Daoy (cell line): Measurements from ENCODE around the gene SLC16A3. TPM values are rescaled to one million over a fixed set of nuclear protein-coding genes. Genes with fewer than 3 reads are reported as not detected.
"Not testable (repeated sequence)": the region's sequence is repeated elsewhere in the genome, so short reads cannot be mapped to it uniquely, and the experiment has no call there.

Source experiments
- DNase-seq: peaks from one replicate; pipeline ENCODE4 v3.0.0-alpha.2; 2015; ENCODE audit warnings: low read depth
- total RNA-seq: library from RNA; depleted of rRNA; stranded (reverse); fragments of >200 nt; shearing (Covaris generic); gene quantifications from 2 replicates; pipeline ENCODE4 v1.2.3, GENCODE V29; 2014

SLC16A3 gene
- total RNA-seq, 1 experiment from 2014 or later: 26.7 TPM

- DNase-seq: peak; percentile 90
These were observed 23.8 kb upstream of the SLC16A3 start for GRCh38 chr17:82204831-82205719.

- DNase-seq: peak; percentile 91
These were observed 22.9 kb upstream of the SLC16A3 start for GRCh38 chr17:82205720-82206508.

GRCh38 chr17:82210655-82211054 is 18.2 kb upstream of the SLC16A3 start:
- not testable (repeated sequence) for DNase-seq

GRCh38 chr17:82212331-82213250 is 16.3 kb upstream of the SLC16A3 start, which contains the start of gene CCDC57:
CCDC57 (minus strand) TSS chr17:82212842; CDS start chr17:82201944, 10,898 bp downstream.
- peak; percentile 90 for DNase-seq

GRCh38 chr17:82213251-82214011 is 15.4 kb upstream of the SLC16A3 start:
- peak; percentile 82 for DNase-seq

- DNase-seq: no peak
These were observed 14.7 kb upstream of the SLC16A3 start for GRCh38 chr17:82214012-82214628.

- no peak for DNase-seq
These were observed 13.5 kb upstream of the SLC16A3 start for GRCh38 chr17:82215095-82215971.

GRCh38 chr17:82215972-82216300 is 12.9 kb upstream of the SLC16A3 start:
- no peak for DNase-seq

- peak; percentile 89 for DNase-seq
These were observed 12.3 kb upstream of the SLC16A3 start for GRCh38 chr17:82216301-82217119.

GRCh38 chr17:82217120-82217529 is 11.7 kb upstream of the SLC16A3 start:
- no peak for DNase-seq

GRCh38 chr17:82217530-82218204 is 11.2 kb upstream of the SLC16A3 start:
- DNase-seq: peak; percentile 91

- no peak for DNase-seq
These were observed 10.3 kb upstream of the SLC16A3 start for GRCh38 chr17:82218349-82219075.

- no peak for DNase-seq
These were observed 9.8 kb upstream of the SLC16A3 start for GRCh38 chr17:82219083-82219482.

GRCh38 chr17:82219753-82220709 is 8.8 kb upstream of the SLC16A3 start:
- DNase-seq: no peak

GRCh38 chr17:82221341-82221902 is 7.4 kb upstream of the SLC16A3 start:
- no peak for DNase-seq

GRCh38 chr17:82222816-82223215 is 6.0 kb upstream of the SLC16A3 start:
- no peak for DNase-seq
